ENCODE results near the gene CORO2B. TPM values are rescaled to one million over a fixed set of nuclear protein-coding genes. Genes with fewer than 3 reads are reported as not detected.

CORO2B gene, protein sequence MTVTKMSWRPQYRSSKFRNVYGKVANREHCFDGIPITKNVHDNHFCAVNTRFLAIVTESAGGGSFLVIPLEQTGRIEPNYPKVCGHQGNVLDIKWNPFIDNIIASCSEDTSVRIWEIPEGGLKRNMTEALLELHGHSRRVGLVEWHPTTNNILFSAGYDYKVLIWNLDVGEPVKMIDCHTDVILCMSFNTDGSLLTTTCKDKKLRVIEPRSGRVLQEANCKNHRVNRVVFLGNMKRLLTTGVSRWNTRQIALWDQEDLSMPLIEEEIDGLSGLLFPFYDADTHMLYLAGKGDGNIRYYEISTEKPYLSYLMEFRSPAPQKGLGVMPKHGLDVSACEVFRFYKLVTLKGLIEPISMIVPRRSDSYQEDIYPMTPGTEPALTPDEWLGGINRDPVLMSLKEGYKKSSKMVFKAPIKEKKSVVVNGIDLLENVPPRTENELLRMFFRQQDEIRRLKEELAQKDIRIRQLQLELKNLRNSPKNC
- total RNA-seq: 1 to 10 TPM; 1.5 to 8.8 (median 4.5) TPM
- 1 to 10 TPM in 2 of 3 donors, under 1 TPM in 1; 0.93 to 2.4 (median 1.2) TPM for polyA plus RNA-seq
- long read RNA-seq, donor 1, transcript CORO2B-204 (12 exons, 3,566 nt): major isoform, 6 of 7 reads
- long read RNA-seq, donor 1, partial matches to known transcripts: 0 of 7 reads
- long read RNA-seq, donor 1, other reads (novel, unspliced or antisense): 0 of 7 reads
- long read RNA-seq, donor 2, transcript CORO2B-204 (12 exons, 3,566 nt): major isoform, 6 of 7 reads
- long read RNA-seq, donor 2, partial matches to known transcripts: 0 of 7 reads
- long read RNA-seq, donor 2, other reads (novel, unspliced or antisense): 0 of 7 reads

DNA sequence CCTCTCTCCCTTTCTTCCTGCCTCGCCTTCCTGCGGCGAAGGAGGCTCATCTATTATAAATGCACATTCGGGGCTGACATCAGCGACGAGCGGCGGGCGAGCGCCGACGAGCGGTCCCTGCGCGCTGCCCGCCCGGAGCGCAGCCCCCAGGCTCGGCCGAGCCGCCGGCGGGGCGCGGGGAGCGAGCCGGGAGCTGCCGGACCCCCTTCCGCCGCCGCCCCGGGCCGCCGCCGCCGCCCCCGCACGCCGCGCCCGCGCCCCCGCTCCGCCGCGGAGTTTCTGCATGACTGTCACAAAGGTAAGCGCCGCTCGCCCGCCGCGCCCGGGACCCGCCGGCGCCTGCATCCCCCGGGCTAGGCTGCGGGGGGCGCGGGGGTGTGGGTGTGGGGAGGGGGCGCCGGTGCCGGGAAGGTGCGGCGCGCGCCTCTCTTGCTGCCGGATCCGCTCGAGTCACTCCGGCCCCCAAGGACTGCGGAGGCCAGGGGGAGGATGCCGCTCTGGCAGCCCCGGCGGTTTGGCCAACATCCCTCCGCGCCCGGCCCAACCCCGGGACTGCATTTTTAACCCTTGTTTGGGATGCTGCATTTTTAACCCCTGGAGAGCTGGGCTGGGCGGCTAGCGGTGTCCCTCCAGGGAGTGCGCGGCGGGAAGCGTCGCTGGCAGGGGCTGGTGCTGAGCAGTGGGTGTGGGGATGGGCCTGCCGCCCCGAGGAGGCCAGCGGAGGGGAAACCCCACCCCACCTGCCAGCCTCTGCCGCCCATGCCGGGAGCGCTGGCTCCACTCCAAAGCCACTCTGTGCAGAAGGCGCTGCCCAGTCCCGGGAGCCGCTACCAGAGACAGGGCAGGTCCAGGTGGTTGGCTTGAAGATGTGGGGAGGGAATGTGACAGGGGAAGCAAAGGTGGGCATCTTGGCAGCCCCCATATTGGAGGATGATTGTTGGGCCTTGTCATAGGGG, at the start of gene CORO2B:
Gene CORO2B, plus strand, starts transcription at position 14 of the 956 bp plus-strand sequence. Its CDS starts 270 bp downstream, at position 284.
- peak within 1 kb of the TSS; percentile 41 to 81 (median 60) for H3K4me3 ChIP-seq
- H3K27ac ChIP-seq: peak within 1 kb of the TSS in 7 of 8 donors; percentile 51 to 84 (median 78)
- DNase-seq: no peak
- H3K27me3 ChIP-seq (replicated peaks in 1 of 7): peaks cover 0 to 68% (median 34%) of the 10 kb centered on the region in 7 donors
- no peaks in the 10 kb centered on the region for H3K36me3 ChIP-seq
- intact Hi-C loops (cut with DNase I; ENCODE audit: low total_unique reads): no loop called here
- TF ChIP-seq POLR2AphosphoS5 (IDR thresholded peaks at IDR 0.05) (peak in 2 of 3 donors; percentile 47 to 56), POLR2A (IDR thresholded peaks at IDR 0.05) (no peak)
- TF ChIP-seq, protein P1, sequence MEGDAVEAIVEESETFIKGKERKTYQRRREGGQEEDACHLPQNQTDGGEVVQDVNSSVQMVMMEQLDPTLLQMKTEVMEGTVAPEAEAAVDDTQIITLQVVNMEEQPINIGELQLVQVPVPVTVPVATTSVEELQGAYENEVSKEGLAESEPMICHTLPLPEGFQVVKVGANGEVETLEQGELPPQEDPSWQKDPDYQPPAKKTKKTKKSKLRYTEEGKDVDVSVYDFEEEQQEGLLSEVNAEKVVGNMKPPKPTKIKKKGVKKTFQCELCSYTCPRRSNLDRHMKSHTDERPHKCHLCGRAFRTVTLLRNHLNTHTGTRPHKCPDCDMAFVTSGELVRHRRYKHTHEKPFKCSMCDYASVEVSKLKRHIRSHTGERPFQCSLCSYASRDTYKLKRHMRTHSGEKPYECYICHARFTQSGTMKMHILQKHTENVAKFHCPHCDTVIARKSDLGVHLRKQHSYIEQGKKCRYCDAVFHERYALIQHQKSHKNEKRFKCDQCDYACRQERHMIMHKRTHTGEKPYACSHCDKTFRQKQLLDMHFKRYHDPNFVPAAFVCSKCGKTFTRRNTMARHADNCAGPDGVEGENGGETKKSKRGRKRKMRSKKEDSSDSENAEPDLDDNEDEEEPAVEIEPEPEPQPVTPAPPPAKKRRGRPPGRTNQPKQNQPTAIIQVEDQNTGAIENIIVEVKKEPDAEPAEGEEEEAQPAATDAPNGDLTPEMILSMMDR (IDR thresholded peaks at IDR 0.05 in 8 of 11, conservative IDR thresholded peaks at IDR 0.05 in 3 of 11): no peak
- no peaks in the 10 kb centered on the region for H3K9me3 ChIP-seq
- peaks cover 4 to 48% (median 27%) of the 10 kb centered on the region in 6 donors for H3K4me1 ChIP-seq
- 2 to 6% (median 3%) methylated on average over 22 to 95 of the region's 95 CpGs for WGBS, 5 donors

DNA sequence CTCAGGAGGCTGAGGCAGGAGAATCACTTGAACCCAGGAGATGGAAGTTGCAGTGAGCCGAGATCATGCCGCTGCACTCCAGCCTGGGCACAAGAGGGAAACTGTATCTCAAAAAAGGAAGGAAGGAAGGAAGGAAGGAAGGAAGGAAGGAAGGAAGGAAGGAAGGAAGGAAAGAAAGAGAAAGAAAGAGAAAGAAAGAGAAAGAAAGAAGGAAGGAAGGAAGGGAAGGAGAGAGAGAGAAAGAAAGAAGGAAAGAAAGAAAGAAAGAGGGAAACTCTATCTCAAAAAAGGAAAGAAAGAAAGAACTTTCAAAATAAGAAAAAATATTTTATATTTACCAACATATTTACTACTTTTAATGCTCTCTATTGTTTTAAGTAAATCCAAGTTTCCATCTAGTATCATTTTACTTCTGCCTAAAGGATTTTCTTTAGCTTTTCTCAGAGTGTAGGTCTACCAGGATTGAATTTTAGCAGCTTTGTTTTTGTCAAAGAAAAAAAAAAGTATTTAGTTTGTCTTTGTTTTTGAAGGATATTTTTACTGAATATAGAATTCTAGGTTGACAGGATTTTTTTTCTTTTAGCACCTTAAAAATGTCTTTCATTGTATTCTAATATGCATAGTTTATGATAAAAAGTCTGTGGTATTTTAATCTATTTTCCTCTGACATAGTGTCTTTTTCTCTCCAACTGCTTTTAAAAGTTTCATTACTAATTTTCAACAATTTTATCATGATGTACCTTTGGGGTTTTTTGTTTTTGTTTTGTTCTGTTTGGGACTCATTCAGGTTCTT, 47.2 kb upstream of the CORO2B start:
- Histone ChIP-seq H3K9me3 (peaks cover 3 to 40% (median 30%) of the 10 kb centered on the region in 8 donors), H3K36me3 (no peaks in the 10 kb centered on the region), H3K4me1 (peaks cover 0 to 15% (median 6%) of the 10 kb centered on the region in 6 donors), H3K27me3 (replicated peaks in 1 of 7) (no peaks in the 10 kb centered on the region), H3K27ac (no peak overlapping the region), H3K4me3 (no peak overlapping the region)
- WGBS, 5 donors: 95 to 100% (median 96%) methylated on average over 2 of the region's 2 CpGs
- DNase-seq: no peak
- intact Hi-C loops (cut with DNase I; ENCODE audit: low total_unique reads): no loop called here
- TF ChIP-seq, protein P1 (IDR thresholded peaks at IDR 0.05 in 8 of 11, conservative IDR thresholded peaks at IDR 0.05 in 3 of 11): no peak
- TF ChIP-seq POLR2A (IDR thresholded peaks at IDR 0.05): no peak
- TF ChIP-seq POLR2AphosphoS5 (IDR thresholded peaks at IDR 0.05): no peak

DNA sequence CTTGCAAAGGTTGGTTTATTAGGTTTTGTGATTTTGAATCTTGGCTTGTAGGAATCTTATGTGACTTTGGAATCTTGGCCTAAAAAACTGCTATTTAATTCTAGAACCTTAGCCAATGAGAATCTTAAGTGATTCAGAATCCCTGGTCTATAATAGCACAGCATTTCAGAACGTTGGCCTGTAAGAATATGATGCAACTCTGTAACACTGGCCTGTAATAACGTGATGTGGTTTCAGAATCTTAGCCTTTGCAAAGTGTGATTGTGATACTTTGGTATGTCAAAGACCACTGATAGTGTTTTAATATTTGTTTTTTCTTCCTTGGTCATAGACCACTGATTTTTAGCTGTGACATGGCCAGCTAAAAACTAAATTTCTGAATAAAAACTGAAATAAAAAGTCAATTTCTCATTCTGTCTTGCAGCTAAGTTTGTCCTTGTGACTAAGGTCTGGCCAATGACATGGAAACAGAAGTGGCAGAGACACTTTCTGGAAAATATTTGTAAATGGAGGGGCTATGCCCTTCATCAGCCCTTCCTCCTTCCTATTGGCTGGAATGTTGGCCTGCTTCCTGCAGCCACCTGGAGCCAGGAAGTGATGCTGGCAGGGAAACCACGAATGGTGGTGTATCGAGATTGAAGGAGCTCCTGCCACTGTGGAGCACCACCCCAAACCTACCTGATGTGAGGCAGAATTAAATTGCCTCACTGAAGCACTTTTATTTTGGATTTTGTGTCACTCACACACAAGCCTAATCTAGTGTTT, 42.3 kb upstream of the CORO2B start:
- Histone ChIP-seq H3K36me3 (no peaks in the 10 kb centered on the region), H3K4me3 (no peak overlapping the region), H3K9me3 (peaks cover 3 to 31% (median 27%) of the 10 kb centered on the region in 8 donors), H3K27ac (no peak overlapping the region), H3K4me1 (no peaks in the 10 kb centered on the region), H3K27me3 (replicated peaks in 1 of 7) (no peaks in the 10 kb centered on the region)
- DNase-seq: no peak
- no peak for TF ChIP-seq POLR2AphosphoS5 (IDR thresholded peaks at IDR 0.05)
- TF ChIP-seq POLR2A (IDR thresholded peaks at IDR 0.05): no peak
- TF ChIP-seq, protein P1 (IDR thresholded peaks at IDR 0.05 in 8 of 11, conservative IDR thresholded peaks at IDR 0.05 in 3 of 11): no peak
- WGBS, 5 donors: 43 to 66% (median 59%) methylated on average over 4 of the region's 4 CpGs
- intact Hi-C loops (cut with DNase I; ENCODE audit: low total_unique reads): no loop called here
